Stomach (tissue), 9 donors: Measurements from ENCODE around the gene CISH. TPM values are rescaled to one million over a fixed set of nuclear protein-coding genes. Genes with fewer than 3 reads are reported as not detected.
A peak's percentile ranks its signal among the peaks of the same experiment; 100 is the strongest.

Source experiments
- DNase-seq, 2 donors: peaks; one replicate each; pipeline versions ENCODE4 v3.0.0 to v3.0.0-alpha.2; 2013 to 2019
- H3K27ac ChIP-seq, 5 donors: fragments of 200-600 bp in 4 of 5; sonication (generic) in 4 of 5; one replicate each; pipeline ENCODE4 v1.5.1; 2013 to 2019; ENCODE audit warnings: mild to moderate bottlenecking in 1 of 5, moderate library complexity in 1 of 5
- H3K27me3 ChIP-seq, 3 donors: fragments of 200-600 bp; sonication (generic); one replicate each; pipeline ENCODE4 v1.5.1; 2017 to 2019; ENCODE audit warnings: mixed run types in 1 of 3
- H3K36me3 ChIP-seq, 4 donors: fragments of 200-600 bp; sonication (generic); 1 replicate in 3 of 4; 2 replicates in 1 of 4; pipeline ENCODE4 v1.5.1; 2016 to 2019
- H3K4me1 ChIP-seq, 4 donors: fragments of 200-600 bp; sonication (generic); one replicate each; pipeline ENCODE4 v1.5.1; 2016 to 2019
- H3K4me3 ChIP-seq, 4 donors: fragments of 200-600 bp; sonication (generic) in 3 of 4; one replicate each; pipeline ENCODE4 v1.5.1; 2016 to 2019; ENCODE audit warnings: mild to moderate bottlenecking in 1 of 4
- H3K9me3 ChIP-seq, 4 donors: fragments of 200-600 bp; sonication (generic); one replicate each; pipeline ENCODE4 v1.5.1; 2016 to 2019
- EP300 ChIP-seq: sonication (generic); formaldehyde crosslinking; IDR thresholded peaks from one replicate; pipeline ENCODE4 v1.6.1; 2017; ENCODE audit warnings: antibody characterized with exemption
- POLR2A ChIP-seq, 4 donors: fragments of 450-650 bp; IDR thresholded peaks; one replicate each; pipeline ENCODE4 v1.6.1; 2016; ENCODE audit warnings: antibody characterized with exemption in 4 of 4, control low read depth in 2 of 4, mild to moderate bottlenecking in 1 of 4, moderate library complexity in 1 of 4
- POLR2AphosphoS5 ChIP-seq, 3 donors: sonication (generic); formaldehyde crosslinking; IDR thresholded peaks; one replicate each; pipeline ENCODE4 v1.6.1; 2016; ENCODE audit warnings: antibody characterized with exemption in 3 of 3
- WGBS, 5 donors: extraction: QIAGEN DNeasy Blood & Tissue Kit in 3 of 5; methylation state at CpG; one replicate each; pipeline versions ENCODE4 v1.1.5 to v1.1.7; 2013 to 2018; 5-methylcytosine and 5-hydroxymethylcytosine counted together
- intact Hi-C: fragments of 100-400 bp; cut with DNase I; formaldehyde crosslinking; loops from one replicate; pipeline ENCODE4 v1.15.1; 2023; ENCODE audit warnings: low total_unique reads
- polyA plus RNA-seq, 3 donors: library from polyadenylated mRNA; stranded (reverse); fragments of 200-250 nt; gene quantifications; one replicate each; pipeline ENCODE4 v1.2.3, GENCODE V29; 2013
- total RNA-seq, 5 donors: library from RNA; depleted of rRNA; stranded (reverse); fragments of >200 nt; gene quantifications; one replicate each; pipeline versions ENCODE4 v1.1.0 to v1.2.3, GENCODE V29; 2014 to 2016
- TF ChIP-seq, protein P1 (sequence below), 7 experiments: fragments of 450-650 bp in 4 of 7; fragments of 200-600 bp in 3 of 7; sonication (generic) in 3 of 7; IDR thresholded peaks; one replicate each; pipeline ENCODE4 v1.5.1; 2016 to 2019; ENCODE audit warnings: antibody characterized with exemption in 7 of 7, control low read depth in 2 of 7, mild to moderate bottlenecking in 1 of 7
- donor health status: healthy with polysubstance abuse.
- donor health status: Bipolar disorder and iron deficiency.
- donor health status: healthy.

CISH gene
- total and polyA plus RNA-seq, 8 donors = 1.8 to 11.5 (median 5.6) TPM

GRCh38 chr3:50649451-50649931 is 37.9 kb upstream of the CISH start:
- intact Hi-C loops = no loop called here
- H3K27me3 ChIP-seq = no peaks in the 10 kb centered on the region
- H3K4me1 ChIP-seq = peaks cover 0 to 15% (median 4%) of the 10 kb centered on the region in 4 donors
- TF ChIP-seq POLR2A (IDR thresholded peaks at IDR 0.05) (no peak), POLR2AphosphoS5 (IDR thresholded peaks at IDR 0.05) (no peak), EP300 (no peak)
- TF ChIP-seq, protein P1, sequence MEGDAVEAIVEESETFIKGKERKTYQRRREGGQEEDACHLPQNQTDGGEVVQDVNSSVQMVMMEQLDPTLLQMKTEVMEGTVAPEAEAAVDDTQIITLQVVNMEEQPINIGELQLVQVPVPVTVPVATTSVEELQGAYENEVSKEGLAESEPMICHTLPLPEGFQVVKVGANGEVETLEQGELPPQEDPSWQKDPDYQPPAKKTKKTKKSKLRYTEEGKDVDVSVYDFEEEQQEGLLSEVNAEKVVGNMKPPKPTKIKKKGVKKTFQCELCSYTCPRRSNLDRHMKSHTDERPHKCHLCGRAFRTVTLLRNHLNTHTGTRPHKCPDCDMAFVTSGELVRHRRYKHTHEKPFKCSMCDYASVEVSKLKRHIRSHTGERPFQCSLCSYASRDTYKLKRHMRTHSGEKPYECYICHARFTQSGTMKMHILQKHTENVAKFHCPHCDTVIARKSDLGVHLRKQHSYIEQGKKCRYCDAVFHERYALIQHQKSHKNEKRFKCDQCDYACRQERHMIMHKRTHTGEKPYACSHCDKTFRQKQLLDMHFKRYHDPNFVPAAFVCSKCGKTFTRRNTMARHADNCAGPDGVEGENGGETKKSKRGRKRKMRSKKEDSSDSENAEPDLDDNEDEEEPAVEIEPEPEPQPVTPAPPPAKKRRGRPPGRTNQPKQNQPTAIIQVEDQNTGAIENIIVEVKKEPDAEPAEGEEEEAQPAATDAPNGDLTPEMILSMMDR (IDR thresholded peaks at IDR 0.05) = no peak
- peaks cover 4 to 54% (median 50%) of the 10 kb centered on the region in 4 donors for H3K36me3 ChIP-seq
- 71 to 86% (median 82%) methylated on average over 8 of the region's 8 CpGs for WGBS, 5 donors
- no peak overlapping the region for H3K27ac ChIP-seq
- H3K9me3 ChIP-seq = no peaks in the 10 kb centered on the region
- no peak overlapping the region for H3K4me3 ChIP-seq
- DNase-seq = peak in 1 of 2 donors; percentile 34

GRCh38 chr3:50648944-50649343 is 37.4 kb upstream of the CISH start:
- no peaks in the 10 kb centered on the region for H3K9me3 ChIP-seq
- no peak for DNase-seq
- peak overlapping the region in 1 of 5 donors; percentile 11 for H3K27ac ChIP-seq
- TF ChIP-seq POLR2AphosphoS5 (IDR thresholded peaks at IDR 0.05) (no peak), EP300 (no peak), POLR2A (IDR thresholded peaks at IDR 0.05) (no peak)
- TF ChIP-seq, protein P1 (IDR thresholded peaks at IDR 0.05) = no peak
- intact Hi-C loops = no loop called here
- peaks cover 0 to 15% (median 4%) of the 10 kb centered on the region in 4 donors for H3K4me1 ChIP-seq
- no peaks in the 10 kb centered on the region for H3K27me3 ChIP-seq
- peaks cover 7 to 59% (median 56%) of the 10 kb centered on the region in 4 donors for H3K36me3 ChIP-seq
- no peak overlapping the region for H3K4me3 ChIP-seq
- 88 to 100% (median 94%) methylated on average over 1 to 2 of the region's 2 CpGs for WGBS, 5 donors

DNA sequence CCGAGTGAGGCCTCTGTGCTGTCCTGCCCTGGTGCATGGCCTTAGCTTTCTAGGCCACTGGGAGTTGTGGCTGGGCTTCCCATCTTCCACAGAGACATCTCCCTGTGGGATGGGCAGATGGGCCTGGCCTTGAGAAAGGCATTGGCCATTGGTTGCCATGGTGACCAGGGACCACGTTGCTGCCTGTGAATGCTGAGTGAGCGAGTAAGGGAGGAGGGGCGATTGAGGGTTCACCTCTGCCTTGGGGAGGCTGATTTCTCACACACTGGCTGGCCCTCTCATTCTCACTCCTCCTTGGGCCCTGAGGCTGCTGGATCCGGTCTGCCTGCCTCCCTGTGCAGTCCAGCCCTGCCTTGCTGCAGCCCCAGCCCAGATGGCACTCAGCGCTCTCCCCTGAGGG is 36.7 kb upstream of the CISH start:
- Histone ChIP-seq H3K27me3 (no peaks in the 10 kb centered on the region), H3K4me1 (peaks cover 0 to 15% (median 4%) of the 10 kb centered on the region in 4 donors), H3K9me3 (no peaks in the 10 kb centered on the region), H3K36me3 (peaks cover 10 to 66% (median 62%) of the 10 kb centered on the region in 4 donors), H3K27ac (peak overlapping the region in 1 of 5 donors; percentile 11), H3K4me3 (no peak overlapping the region)
- peak in 1 of 2 donors; percentile 53 for DNase-seq
- 60 to 84% (median 69%) methylated on average over 4 to 6 of the region's 6 CpGs for WGBS, 5 donors
- intact Hi-C loops = no loop called here
- no peak for TF ChIP-seq EP300
- no peak for TF ChIP-seq POLR2AphosphoS5 (IDR thresholded peaks at IDR 0.05)
- no peak for TF ChIP-seq POLR2A (IDR thresholded peaks at IDR 0.05)
- TF ChIP-seq, protein P1 (IDR thresholded peaks at IDR 0.05) = no peak

- peaks cover 0 to 15% (median 4%) of the 10 kb centered on the region in 4 donors for H3K4me1 ChIP-seq
- H3K36me3 ChIP-seq = peaks cover 15 to 95% (median 92%) of the 10 kb centered on the region in 4 donors
- TF ChIP-seq POLR2AphosphoS5 (IDR thresholded peaks at IDR 0.05) (no peak), EP300 (no peak), POLR2A (IDR thresholded peaks at IDR 0.05) (no peak)
- TF ChIP-seq, protein P1 (IDR thresholded peaks at IDR 0.05) = no peak
- 81 to 92% (median 89%) methylated on average over 2 of the region's 2 CpGs for WGBS, 5 donors
- H3K27ac ChIP-seq = no peak overlapping the region
- H3K27me3 ChIP-seq = no peaks in the 10 kb centered on the region
- intact Hi-C loops = no loop called here
- no peaks in the 10 kb centered on the region for H3K9me3 ChIP-seq
- H3K4me3 ChIP-seq = no peak overlapping the region
- DNase-seq = no peak
Observed at GRCh38 chr3:50645378-50645777, 33.8 kb upstream of the CISH start.
